GM12801 (cell line): Measurements from ENCODE around the gene STRADA.

Experiments
- CTCF ChIP-seq: IDR thresholded peaks from one replicate; pipeline ENCODE4 v1.5.1; 2011; ENCODE audit warnings: control low read depth; ENCODE audit not compliant: insufficient read length; ENCODE audit errors: extremely low read depth

The STRADA gene

GRCh38 chr17:63714550-63715277, 26.9 kb downstream of the STRADA start:
- TF ChIP-seq CTCF: no peak

- TF ChIP-seq CTCF: no peak
These were observed 32.5 kb downstream of the STRADA start for GRCh38 chr17:63709110-63709509.

GRCh38 chr17:63707151-63707550, 34.4 kb downstream of the STRADA start:
- TF ChIP-seq CTCF: no peak

- TF ChIP-seq CTCF: no peak
These were observed 35.1 kb downstream of the STRADA start for GRCh38 chr17:63706336-63707082.

GRCh38 chr17:63705657-63706056, 35.9 kb downstream of the STRADA start:
- no peak for TF ChIP-seq CTCF

GRCh38 chr17:63704836-63705235, 36.8 kb downstream of the STRADA start:
- TF ChIP-seq CTCF: no peak

- no peak for TF ChIP-seq CTCF
These were observed 37.4 kb downstream of the STRADA start for GRCh38 chr17:63704259-63704576.
